GM12873 (cell line): ENCODE results near the gene TRIM2.

Experiments used
- TF ChIP-seq, protein P1 (sequence below): IDR thresholded peaks from 2 replicates; pipeline ENCODE4 v1.5.1; 2012; ENCODE audit warnings: low read depth, mild to moderate bottlenecking, moderate library complexity, low read length, control low read depth; ENCODE audit not compliant: insufficient read depth; ENCODE audit errors: missing control alignments

TRIM2 gene

DNA sequence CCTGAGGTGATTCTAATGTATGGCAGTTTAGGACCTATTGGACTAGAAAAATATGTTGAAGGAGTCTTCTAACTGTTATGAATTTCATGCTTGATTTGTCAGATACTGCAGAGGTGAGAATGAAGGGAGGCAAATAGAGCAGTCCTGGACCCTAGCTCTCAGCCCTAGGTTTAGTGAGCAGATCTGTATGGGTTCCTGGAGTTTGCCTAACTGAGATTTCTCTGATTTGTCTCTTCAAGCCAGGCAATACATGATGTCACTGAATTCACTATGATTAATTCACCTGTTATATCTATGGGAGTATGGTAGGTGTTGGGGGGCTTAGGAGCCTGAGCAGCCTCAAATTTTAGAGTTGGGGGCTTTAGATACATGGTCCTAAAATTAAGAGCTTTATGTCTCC lies 142.9 kb downstream of the TRIM2 start:
- TF ChIP-seq, protein P1, sequence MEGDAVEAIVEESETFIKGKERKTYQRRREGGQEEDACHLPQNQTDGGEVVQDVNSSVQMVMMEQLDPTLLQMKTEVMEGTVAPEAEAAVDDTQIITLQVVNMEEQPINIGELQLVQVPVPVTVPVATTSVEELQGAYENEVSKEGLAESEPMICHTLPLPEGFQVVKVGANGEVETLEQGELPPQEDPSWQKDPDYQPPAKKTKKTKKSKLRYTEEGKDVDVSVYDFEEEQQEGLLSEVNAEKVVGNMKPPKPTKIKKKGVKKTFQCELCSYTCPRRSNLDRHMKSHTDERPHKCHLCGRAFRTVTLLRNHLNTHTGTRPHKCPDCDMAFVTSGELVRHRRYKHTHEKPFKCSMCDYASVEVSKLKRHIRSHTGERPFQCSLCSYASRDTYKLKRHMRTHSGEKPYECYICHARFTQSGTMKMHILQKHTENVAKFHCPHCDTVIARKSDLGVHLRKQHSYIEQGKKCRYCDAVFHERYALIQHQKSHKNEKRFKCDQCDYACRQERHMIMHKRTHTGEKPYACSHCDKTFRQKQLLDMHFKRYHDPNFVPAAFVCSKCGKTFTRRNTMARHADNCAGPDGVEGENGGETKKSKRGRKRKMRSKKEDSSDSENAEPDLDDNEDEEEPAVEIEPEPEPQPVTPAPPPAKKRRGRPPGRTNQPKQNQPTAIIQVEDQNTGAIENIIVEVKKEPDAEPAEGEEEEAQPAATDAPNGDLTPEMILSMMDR: no peak

DNA sequence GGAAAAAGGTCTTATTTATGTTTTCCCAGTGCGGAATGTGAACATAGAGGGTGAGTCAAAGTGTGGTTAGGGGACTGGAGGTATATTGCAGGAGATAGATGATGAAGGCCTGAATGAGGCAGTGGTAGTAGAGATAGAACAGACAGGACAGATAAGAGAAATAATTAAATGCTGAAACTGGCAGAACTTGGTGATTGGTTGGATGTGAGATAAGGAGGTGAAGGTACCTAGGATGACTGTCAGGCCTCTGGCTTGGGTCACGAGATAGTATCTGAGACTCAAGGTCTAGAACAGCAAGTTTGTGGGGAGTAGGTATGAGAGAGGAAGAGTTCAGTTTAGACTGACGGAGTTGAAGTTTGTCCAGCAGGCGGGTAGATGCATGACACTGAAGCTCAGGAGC lies 143.8 kb downstream of the TRIM2 start:
- TF ChIP-seq, protein P1: peak; percentile 22

DNA sequence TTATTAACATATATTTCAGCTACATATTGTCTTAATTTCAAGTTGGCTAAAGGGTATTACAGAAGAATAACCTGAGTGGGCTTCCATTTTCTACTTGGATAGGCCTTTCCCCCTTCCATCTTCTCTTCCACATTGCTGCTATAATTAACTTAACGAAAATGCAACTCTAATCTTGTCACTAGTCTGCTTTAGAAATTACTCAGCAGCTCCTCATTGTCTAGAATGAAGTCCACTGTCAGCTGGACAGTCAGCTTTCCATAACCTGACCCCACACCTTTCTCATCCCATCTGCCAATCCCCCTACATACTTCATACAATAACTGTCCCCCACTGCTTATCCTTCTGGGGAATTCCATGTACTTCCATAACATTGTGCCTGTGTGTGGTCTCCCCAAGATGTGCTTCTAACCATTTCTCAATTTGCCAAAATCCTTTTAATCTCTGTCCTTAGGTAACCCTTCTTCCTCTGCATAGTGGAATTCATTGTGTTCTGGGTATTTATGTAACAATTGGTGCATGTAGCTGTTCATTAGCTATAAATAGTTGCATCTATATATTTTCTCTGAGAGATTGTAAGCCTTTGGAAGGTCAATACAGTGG lies 145.1 kb downstream of the TRIM2 start:
- TF ChIP-seq, protein P1: no peak

DNA sequence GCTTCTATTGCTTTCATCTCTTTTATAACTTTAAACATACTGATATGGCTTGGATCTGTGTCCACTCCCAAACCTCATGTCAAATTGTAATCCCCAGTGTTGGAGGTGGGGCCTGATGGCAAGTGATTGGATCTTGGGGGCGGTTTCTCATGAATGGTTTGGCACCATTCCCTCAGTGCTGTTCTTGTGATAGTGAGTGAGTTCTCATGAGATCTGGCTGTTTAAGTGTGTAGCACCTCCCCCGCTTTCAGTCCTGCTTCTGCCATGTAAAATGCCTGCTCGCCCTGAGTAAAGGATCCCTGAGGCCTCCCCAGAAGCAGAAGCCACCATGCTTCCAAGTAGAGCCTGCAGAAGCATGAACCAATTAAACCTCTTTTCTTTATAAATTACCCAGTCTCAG lies 157.9 kb downstream of the TRIM2 start:
- TF ChIP-seq, protein P1: no peak

DNA sequence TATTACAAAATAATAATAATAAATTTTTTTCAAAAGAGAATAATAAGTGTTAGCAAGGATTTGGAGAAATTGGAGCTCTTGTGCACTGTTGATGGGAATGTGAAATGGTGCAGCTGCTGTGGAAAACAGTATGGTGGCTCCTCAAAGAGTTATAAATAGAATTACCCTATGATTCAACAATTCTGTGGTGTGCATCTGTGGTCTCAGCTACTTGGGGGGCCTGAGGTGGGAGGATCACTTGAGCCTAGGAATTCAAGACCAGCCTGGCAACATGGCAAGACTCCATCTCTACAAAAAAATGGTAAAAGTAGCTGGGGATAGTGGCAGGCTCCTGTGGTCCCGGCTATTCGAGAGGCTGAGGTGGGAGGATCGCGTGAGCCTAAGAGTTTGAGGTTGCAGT lies 159.8 kb downstream of the TRIM2 start:
- TF ChIP-seq, protein P1: no peak

DNA sequence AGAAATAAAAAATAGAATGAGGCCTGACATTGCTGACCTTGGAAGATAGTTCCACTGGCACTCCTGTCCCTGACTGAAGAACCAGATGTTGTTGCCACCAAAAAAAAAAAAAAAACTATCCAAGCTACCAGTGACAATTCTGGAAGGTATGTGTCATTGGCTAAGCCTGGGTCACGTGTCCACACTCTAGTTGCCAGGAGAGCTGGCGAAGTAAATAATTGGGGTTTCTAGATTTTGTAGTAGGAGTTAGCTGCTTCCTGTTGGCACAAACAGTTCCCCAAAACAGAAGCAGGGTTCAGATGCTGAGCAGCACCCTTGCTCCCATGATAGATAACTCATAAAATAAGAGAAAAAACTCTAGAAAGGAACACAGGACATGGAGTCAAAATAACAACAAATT lies 160.8 kb downstream of the TRIM2 start:
- TF ChIP-seq, protein P1: no peak

DNA sequence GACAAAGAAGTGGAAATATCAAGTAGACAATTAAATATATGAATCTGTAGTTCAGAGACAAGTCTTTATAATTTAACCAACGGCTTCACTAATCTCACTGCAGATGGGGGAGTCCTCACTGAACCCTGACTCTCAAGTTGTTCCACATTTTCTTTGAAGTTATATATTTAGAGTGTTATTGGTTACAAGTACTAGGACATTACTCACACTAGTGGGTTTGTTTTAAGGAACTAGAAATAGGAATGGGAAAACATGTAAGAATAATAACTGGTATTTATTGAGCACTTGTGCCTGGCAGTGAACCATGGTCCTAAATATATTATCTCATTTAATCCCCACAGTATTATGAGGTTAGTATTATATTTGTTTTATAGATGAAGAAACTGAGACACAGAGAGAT lies 162.2 kb downstream of the TRIM2 start:
- TF ChIP-seq, protein P1: no peak
